ENCODE measurements around the gene TIMM44.

Gene TIMM44, protein sequence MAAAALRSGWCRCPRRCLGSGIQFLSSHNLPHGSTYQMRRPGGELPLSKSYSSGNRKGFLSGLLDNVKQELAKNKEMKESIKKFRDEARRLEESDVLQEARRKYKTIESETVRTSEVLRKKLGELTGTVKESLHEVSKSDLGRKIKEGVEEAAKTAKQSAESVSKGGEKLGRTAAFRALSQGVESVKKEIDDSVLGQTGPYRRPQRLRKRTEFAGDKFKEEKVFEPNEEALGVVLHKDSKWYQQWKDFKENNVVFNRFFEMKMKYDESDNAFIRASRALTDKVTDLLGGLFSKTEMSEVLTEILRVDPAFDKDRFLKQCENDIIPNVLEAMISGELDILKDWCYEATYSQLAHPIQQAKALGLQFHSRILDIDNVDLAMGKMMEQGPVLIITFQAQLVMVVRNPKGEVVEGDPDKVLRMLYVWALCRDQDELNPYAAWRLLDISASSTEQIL

DNA sequence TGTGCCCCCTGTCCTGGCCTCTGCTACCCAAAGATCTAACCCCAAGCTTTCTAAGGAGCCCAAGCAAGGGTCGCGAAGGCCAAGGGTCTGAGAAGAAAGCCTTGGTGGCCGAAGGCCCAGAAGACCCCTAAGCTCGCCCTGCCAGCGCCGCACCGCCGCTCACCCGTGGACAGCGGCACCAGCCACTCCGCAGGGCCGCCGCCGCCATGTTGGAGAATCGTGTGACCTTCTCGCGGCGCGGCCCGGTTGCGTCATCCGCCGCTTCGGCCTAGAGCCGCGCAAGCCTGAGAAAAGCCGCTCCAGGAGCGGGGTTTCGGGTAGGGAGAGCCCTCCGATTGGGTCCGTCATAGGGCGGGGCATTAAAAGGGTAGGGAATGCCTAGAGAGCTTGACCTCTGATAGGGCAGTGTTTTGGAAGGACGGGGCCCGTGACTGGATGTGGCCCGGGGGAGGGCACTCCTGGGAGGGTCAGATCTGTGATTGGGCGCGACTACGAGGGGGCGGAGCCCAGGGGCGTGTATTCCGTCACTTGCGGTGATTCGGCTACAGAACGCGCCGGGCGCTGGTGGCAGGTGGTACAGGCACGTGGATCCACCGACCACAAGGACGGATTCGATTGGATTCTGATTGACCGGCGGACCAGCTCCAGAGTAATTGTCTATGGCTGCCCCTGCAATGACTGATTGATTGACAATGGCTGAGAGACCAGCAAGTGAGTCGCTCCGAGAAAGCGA is at the start of gene TIMM44:
Gene TIMM44, minus strand, starts transcription at position 223 of the 733 bp plus-strand sequence. Its CDS starts 15 bp downstream, at position 208.
- DNase-seq (ENCODE audit: low read depth) = peak; percentile 96

DNA sequence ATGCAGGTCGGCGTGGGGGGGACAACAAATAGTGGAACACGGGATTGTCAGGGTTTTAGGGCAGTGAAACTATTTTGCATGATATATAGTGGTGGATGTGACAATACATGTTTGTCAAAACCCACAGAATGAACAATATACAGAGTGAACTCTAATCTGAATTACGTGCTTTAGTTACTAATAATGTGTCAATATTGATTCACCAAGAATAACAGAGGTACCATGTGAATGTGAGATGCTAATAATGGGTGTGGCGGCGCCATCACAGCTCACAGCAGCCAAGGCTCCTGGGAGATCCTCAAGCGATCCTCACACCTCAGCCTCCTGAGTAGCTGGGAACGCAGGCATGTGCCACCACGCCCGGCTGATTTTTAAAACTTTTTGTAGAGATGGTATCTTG is 49.1 kb upstream of the TIMM44 start:
- DNase-seq (ENCODE audit: low read depth) = no peak

DNA sequence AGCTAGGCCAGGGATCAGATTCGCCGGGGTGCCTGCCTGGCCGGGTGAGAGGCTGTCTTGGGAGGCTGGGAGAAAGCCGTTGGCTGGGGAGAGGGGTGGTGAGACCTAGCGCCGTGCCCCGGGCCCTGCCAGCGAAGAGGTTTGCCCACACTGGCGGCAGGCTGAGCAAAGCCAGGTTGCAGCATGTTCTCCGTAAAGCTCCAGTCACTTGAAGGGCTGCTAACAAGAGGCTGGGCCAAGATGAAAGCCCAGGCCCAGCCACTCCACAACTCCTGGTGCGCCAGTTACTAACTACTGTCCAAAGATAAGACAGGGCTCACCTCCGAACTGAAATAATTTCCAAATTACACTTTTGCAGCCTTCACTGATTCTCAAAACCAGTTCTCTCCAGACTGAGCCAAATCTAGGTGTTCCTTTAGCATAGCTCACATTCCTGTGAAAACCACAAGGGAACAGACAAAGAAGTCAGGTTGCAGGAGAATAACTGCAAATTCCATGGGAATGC is 45.7 kb upstream of the TIMM44 start:
- no peak for DNase-seq (ENCODE audit: low read depth)

DNA sequence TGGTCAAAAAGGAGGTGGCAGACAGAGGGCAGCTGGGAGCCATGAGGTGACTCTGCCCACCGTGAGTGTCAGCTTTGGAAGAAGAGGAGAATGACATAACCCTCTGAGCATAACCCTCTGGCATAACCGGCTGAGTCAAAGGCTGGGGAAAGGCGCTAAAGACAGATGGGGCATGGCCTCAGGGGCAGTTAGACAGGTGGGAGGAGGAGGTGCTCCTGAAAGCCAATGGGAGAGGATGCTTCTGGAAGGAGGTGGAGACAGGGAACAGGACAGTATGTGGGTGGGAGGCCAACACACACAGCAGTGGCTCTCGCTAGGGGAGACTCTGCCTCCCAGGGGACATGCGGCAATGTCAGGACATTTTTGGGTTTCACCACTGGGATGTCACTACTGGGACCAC is 44.8 kb upstream of the TIMM44 start:
- no peak for DNase-seq (ENCODE audit: low read depth)

DNA sequence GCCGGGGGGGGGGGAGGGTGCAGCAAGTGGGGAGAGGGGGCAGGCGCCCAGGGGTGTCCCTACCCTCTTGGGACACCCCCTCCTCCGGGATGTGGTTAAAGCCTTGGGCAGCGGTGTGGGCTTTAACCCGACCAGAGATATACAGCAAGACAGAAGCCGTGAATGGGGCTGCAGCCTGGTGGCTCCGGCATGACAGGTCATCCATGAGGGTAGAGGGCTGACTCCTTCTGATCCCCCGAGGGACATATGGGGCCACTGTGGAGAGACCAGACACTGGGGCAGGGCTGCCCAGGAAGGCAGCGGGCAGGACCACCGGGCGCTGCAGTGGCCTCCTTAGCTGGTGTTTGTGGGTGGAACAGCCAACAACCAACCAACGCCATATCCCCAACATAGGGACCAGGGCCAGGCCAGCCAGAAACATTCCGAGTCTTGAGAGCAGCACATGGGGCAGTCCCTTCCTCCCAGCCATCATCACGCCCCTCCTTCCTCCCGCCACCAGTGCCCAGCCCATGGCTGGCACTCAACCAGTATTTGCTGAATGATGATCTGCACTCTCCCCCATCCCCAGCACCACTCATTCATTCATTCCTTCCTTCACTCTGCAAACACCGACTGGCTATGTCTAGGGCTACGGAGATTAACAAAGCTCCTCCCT is 43.8 kb upstream of the TIMM44 start:
- DNase-seq (ENCODE audit: low read depth) = no peak

DNA sequence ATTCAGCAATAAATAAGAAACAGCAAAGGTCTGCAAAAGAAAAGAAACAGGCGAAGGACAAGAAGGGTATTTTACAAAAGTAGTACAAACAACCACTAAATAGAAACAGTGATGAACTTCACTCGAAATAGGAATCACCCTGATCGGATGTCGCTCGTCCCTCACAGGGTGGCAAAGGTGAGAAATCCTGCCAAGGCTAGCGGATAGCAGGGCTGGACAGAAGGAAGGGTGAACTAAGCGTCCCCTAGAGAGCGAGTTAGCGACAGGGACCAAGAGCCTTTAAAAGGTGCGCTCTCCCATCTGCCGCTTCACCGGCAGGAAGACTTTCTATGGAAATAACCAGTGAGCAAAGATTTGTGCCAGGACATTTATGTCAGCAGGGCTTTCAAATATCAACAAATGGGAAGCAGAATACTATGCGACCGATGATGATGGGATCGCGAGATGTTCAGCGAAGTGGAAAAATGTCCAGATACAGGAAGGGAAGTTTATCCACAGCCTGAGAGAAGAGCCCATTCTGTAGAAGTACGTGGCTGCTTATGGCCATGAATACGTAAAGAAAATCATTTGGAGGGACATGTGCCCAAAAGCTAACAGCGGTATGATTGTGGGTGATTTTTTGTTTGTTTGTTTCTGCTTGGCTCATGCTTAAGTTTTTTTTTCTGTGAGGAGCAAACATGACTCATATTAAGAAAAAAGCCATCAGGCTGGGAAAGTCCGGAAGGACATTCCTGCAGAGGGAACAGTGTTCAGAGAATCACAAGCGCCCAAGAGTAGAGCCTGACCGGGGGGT is 43.1 kb upstream of the TIMM44 start:
- no peak for DNase-seq (ENCODE audit: low read depth)

DNA sequence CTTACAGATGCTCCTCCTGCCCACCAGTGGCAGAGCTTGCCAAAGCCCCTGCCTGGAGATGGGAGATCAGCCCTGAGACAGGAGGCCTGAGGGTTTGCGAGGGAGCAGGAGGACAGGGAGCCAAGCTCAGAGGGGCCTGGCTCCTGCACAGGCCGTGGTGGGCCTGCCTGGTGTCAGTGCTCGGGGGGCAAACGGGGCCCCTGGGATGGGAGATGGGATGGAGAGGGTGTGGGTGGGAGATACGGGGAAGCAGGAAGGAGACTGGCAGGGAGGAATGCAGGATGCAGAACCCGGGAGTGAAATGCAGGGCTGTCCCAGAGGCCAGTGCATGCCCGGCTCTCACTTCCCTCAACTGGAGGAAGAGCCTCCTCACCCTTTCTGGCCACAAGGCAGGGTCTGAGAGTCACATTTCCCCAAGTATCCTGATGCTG is 42.0 kb upstream of the TIMM44 start:
- DNase-seq (ENCODE audit: low read depth) = no peak

DNA sequence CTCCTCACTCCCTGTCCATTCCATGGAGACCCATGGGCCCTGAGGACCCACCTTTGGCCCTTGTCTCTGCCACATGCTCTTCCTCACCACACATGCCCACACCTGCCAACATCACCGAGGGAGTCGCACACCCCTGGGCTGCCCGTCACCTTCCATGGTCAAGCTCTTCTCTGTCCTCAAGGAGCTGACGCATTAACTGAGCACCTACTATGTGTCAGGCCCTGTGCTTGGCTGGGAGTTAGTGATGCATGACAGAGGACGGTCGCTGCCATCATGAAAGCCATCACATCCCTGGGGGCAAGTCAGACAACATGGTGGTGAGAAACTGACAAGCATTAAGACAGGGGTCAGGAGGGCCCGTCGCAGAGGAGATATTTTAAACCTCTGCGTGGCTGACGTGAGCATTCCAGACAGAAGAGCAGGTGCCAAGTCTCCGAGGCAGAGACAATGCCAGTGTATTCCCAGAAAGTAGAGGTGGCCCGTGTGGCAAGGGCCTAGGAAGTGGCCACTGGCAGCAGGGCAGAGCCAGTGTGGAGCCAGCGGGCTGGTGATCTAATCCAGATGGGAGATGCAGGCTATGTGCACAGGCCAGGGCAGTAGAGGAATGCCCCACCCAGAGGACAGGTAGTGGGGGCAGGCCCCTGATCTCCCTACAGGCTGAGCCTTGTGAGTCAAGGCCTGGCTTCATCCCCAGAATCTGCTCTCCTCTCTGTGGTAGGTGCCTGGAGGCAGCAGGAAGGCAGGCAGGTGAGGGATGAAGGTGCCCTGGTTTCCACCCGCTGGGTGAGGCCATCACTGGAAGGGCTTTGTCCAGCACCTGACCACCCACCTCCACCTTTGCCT is 40.8 kb upstream of the TIMM44 start:
- no peak for DNase-seq (ENCODE audit: low read depth)

DNA sequence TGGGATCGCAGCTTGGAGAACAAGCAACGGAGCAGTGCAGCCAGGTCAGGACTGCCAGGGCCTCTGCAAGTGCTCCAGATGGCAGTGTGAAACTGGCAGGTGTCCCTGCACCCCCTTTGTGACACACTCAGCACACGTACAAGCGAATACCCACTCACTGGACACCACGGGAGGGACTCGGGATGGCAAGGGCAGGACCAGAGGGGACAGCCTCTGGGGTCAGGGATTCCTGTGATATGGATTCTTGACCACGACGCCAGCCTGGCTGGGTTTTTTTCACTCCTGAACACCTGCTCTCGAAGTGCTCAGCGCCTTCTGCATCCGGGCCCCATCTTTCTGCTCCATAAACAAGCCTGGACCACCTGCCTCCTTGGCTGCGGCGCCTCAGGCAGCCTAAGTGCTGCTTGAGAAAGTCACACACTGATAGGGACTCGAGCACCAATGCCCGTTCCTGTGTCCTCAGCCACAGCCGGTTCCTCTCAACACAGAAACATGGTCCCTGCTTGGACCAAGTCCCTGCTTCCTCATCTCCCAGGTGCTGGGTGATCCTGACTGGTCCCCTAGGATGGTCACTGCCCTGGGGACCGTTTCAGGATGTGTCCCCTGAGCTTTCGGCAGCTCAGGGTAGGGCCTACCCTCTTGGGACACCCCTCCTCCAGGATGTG is 40.0 kb upstream of the TIMM44 start:
- no peak for DNase-seq (ENCODE audit: low read depth)

DNA sequence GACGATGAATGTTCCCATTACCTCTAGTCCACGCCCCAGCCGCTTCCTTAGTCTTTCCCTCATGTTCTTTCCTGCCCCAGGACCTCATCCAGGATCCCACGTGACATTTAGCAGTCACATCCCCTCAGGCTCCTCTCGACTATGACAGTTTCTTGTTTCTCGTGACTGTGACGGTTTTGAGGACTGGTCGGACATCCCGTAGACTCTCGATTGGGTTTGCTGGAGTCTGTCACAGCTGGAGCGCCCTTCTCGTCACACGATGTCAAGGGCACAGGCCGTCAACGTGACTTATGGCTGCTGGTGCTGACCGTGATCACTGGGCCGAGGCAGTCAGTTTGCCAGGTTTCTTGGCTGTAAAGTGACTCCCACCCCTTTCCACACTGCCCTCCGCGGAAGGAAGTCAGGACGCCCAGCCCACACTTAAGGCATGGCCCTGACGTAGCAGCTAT is 39.2 kb upstream of the TIMM44 start:
- DNase-seq (ENCODE audit: low read depth) = no peak

DNA sequence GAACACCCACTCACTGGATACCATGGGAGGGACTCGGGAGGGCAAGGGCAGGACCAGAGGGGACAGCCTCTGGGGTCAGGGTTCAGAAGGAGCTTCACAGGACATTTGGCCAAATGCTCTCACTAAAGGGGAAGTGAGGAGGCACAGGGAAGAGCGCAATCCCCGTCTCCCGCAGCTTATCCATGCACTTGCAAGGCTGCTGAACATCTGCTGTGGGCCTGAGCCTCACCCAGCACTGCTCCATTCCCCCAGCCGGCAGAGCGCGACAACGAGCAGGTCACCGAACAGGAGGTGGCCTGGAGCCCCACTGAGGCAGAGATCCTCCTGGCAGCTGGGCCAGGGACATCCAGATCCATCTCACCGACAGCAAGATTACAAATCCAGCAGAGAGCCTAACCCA is 38.6 kb upstream of the TIMM44 start:
- no peak for DNase-seq (ENCODE audit: low read depth)

DNA sequence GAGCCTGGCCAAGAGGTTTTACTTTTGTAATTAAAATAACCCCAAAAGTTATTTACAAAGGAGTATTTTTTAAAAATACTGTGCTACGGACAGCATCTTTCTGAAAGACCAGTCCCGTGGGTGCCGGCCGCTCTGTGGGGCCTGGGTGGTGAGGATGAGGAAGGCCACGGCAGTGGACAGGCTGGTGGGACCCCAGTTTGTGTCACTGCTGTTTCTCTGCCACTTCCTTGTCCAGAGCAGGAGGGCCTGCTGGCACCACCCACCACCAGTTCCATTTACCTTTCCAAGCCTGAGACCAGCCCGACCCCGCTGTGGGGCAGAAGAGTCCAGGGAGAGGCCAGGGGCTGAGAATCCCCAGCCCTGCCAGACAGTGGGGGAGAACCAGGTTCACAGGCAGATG is 38.2 kb upstream of the TIMM44 start:
- DNase-seq (ENCODE audit: low read depth) = no peak

DNA sequence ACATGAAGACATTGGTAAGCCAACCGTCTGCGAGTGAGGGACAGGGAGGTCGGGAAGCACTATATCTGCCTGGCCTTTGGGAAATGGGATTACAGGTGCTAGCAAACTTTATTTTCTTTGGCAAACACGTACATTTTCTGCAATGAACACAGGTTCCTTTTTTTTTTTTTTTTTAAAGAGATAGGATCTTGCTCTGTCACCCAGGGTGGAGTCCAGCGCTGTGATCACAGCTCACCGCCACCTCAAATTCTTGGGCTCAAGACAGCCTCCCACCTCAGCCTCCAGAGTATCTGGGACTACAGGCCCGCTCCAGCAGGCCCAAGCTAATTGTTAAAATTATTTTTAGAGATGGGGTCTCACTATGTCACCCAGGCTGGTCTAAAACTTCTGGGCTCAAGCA is 37.7 kb upstream of the TIMM44 start:
- no peak for DNase-seq (ENCODE audit: low read depth)

DNA sequence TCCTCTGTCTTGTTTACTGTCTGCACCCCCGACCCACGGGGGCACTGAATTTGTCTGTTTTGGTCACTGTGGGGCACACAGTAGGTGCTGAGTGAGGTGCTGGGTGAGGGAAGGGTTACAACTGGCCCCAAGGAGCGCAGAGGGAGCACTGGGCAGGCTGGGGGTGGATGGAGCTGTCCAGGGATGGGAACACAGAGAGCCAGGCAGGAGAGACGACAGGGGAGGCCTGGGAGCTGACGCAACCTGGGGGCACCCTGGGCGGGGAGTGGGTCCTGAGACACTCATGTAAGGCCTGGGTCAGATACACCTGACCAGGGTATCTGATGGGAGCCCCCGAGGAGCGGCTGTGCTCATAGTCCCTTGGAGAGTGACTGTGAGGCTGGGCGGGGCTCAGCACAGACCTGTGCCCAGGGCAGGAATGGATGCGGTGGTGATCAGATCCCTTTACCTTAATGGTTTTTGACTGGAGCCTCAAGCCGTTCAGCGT is 37.2 kb upstream of the TIMM44 start:
- DNase-seq (ENCODE audit: low read depth) = no peak

DNA sequence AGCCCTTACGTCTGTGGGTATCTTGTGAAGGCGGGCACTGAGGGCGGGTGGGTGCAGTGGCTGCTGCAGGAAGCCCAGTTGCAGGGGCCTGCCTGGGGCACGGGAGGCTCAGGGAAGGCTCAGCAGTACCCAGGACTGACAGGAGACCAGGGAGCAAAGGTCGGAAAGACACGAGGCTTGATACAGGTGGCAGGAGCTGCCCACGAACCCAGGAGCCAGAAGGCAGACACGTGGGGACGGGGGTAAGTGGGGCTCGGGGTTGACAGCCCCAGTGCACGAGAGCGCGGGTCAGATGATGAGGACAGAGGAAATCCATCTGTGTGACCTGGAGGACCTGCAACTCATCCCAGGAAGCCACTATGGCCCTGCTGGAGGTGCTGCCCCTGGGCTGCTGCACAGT is 36.7 kb upstream of the TIMM44 start:
- DNase-seq (ENCODE audit: low read depth) = no peak

DNA sequence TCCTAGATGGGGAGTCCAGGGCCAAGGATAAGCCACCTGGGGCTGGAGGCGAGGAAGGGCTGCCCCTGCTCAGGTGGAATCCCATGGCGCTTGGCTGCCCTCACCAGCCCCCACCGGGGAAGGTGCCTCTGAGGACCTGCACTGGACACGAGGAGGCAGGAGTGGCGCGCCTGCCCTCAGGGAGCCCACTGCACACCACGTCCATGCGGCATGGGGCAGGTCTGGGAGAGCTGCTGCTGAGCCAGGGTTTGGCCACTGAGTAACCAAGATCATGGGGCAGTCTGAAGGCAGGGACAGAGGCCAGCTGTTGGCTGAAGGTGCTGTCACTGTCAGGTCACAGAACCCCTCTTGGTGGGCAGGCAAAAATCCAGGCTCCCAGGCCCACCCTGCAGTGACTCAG is 36.1 kb upstream of the TIMM44 start:
- DNase-seq (ENCODE audit: low read depth) = no peak

DNA sequence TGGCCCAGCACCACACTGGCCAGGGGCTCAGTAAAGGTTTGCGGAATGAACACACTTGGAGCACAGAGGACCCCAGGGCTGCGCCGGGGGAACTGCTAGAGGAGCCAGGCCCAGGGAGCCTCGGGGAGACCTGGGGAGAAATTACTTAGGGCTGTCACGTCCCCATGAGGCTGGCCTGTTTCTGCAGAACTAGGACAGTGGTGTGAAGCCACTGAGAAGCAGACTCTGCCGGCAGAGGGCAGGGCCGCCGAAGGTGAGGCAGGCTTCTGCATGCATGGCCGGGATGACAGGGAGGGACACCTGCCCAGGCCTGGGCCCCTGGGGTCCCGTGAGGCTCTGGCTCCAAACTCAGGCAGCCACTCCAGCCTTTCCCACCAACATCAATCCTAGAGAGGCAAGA is 35.5 kb upstream of the TIMM44 start:
- DNase-seq (ENCODE audit: low read depth) = no peak

DNA sequence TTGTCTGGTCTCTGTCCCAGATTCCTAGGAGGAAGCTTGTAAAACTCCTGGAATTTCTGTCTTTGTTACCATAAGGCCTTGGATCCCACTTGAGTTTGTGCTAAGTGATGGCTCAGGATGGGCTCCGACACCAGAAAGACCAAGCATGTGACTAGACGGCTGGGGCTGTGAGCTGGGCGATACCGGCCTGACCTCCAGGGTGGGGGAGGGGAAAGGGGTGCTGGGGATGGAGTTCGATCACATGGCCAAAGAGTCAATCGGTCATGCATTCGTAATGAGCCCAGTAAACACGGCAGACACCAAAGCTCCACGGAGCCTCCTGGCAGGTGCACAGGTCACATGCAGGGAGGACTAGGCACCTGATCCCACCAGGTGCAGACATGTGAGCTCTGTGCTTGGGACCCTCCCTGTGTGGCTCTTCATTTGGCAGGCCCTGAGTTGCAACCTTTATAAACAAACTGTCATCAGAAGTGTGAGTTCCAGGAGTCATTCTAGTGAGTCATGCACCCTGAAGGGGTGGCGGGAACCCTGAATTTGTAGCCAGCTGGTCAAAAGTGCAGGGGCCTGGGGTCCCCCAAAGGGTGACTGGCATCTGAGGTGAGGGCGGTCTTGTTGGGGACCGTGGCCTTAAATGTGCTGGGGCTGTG is 34.8 kb upstream of the TIMM44 start:
- DNase-seq (ENCODE audit: low read depth) = no peak

DNA sequence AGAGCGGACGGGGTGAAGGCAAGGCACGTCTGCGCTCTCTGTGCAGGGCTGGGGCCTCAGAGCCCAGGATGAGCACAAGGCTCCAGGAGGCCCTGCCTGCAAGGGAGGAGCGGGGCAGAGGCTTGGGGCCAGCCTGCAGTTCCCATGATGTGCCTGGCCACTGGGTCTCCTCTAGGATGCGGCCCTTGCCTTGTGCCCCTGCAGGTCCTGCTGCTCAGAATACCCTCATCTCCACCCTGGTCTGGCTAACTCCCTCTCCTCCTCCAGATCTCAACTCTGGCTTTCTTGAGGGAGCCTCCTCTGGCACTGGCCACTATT is 34.2 kb upstream of the TIMM44 start:
- DNase-seq (ENCODE audit: low read depth) = no peak

All from stimulated activated CD8-positive, alpha-beta memory T cell treated with anti-CD3 and anti-CD28 coated beads, Interleukin-15, amount 100 ng/mL, for 1 hour (primary cell).